GM21576 (cell line): ENCODE data around the gene FAAH.

Experiments used
- ATAC-seq: cut with Tn5 transposase; IDR thresholded peaks from one replicate; pipeline ENCODE4 v1.9.1; 2021; ENCODE audit warnings: mild to moderate bottlenecking, moderate library complexity; ENCODE audit not compliant: unreplicated experiment

Gene FAAH

DNA sequence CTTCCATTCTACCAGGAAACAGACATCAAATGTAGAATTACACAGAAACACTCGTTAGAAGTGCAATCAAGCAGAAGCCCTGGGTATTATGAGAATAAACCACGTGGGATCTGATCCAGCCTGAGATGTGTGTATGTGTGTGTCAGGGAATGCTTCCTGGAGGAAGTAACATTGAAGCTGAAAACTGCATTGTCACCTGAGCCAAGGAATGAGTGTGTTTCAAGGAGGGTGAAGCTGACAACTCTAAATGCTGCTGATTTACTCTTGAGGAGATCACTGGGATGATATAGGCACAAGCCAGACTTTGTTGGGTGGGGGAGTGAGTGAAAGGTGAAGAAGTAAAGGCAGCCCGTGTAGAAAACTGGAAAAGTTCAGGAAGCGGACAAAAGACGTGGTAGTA, 27.6 kb downstream of the FAAH start:
- no peak for ATAC-seq

DNA sequence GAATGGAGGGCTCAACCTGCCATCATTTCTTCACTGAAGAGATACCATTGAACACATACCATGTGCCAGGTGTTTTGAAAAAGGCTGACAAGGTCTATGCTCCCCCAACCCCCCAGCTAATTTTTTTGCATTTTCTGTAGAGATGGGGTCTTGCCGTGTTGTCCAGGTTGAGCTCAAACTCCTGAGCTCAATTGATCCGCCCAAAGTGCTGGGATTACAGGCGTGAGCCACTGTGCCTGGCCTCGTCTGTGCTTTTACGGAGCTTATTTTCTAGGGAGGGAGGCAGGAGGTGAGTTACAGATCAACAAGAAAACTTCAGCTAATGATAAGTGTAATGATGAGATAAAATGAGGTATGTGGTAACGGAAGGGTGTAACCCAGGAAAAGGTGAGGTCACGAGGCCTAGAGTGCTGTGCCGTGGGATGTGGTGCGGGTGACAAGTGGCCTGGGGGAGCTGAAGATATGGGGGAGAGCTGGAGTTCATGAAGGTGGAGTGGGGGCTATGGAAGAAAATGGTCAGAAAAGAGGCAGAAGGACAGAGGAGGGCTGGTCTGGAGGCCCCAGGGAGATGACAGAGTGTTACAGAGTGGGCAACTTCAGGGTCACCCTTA, 28.2 kb downstream of the FAAH start:
- no peak for ATAC-seq

DNA sequence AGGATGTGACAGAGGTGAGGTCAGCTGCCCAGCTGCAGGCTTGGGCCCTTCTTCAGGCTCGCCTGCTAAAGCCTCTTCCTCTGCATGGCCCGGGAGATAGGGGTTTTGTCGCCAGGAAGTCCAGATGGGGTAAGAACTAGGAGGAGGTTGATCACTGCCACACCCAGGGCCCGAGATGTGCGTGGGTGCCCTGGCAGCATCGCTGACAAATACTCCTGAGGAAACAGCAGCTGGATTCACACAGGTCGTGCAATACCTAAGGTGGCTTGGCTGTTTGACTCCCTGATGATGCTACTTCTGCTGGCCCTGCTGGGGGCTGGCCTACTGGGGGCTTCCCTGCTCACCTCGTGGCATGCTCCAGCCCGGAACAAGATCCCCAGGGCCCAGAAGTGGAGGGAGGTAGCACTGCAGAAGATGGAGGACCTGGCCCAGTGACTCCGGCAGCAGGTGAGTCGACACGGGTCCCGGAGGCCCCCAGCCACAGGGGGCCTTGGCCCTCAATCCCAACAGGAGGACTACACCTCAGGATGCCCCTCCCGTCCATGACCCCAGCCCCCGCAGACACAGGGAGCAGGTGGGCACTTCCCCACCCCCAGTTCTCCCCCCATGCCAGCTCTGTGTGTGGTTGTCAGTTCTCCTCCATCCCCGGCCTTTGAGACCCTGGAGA, 29.6 kb downstream of the FAAH start:
- no peak for ATAC-seq

DNA sequence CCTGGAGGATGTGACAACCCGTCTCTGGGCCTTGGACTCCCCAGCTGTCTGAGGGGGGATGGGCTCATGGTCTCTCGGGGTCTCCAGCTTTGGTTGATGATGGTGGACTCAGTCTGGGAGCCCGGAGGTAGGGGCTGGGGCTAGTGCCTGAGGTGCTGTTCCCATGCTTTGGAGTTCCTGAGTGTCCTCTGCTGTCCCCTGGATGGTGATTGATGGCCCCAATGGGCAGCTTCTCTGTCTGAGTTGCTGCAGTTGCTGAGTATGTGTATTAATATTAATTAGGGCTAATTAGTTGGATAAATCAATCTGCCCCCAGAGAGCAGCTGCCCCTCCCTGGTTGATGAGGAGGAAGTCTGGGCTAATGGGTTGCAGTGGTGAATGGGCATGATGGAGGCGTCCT, 30.6 kb downstream of the FAAH start:
- ATAC-seq = no peak

DNA sequence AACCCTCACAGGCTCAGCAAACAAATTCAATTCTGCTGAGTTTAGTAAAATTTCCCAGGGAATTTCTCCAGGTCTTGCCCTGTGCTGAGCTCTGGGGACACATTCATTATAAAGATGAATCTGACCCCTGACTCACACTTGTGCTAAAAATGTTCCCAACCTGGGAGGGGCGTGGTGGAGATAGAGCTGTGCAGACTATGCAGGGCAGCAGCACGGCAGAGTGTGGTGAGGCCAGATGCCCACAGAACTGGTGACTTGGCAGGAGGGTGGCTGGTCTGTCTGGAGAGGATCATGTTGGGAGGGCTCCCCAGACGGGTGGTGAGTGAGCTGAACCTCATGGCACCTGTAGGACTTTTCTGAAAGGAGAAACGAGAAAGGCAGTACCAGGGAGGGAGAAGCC, 31.6 kb downstream of the FAAH start:
- no peak for ATAC-seq

DNA sequence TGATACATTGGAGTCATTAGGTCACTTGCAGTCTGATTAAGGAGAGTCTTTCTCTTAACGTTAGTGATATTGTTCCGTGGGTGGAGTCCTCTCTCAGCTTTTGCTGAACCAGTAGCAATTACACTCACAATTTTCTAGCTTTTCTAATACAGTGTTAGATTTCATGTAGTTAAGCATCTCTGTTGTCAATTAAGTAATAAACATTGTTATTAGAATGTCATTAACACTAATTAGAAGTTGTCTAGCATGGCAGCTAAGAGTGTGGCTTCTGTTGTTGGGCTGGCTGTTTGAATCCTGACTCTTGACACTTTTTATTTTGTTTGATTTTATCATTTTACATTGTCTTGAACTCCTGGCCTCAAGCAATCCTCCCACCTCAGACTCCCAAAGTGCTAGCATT, 33.4 kb downstream of the FAAH start:
- no peak for ATAC-seq

DNA sequence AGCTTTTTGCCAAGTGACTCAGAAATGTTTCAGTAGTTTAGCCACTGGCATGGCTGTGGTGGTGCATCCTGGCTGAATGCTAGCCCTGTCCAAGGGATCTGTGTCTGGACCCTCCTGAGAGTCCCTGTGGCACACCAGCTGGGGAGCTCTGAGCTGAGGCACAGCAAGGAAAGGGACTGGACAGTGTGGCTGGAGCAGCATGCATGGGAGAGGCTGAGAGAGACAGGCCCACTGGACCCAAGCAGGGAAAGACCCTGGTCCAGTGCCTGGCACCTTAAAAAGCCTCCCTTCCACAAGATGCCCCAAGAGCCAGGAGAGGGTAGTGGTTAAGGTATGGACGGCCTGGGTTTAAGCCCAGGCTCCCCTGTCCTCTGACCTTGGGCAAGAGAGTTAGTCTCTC, 35.3 kb downstream of the FAAH start:
- ATAC-seq = no peak

DNA sequence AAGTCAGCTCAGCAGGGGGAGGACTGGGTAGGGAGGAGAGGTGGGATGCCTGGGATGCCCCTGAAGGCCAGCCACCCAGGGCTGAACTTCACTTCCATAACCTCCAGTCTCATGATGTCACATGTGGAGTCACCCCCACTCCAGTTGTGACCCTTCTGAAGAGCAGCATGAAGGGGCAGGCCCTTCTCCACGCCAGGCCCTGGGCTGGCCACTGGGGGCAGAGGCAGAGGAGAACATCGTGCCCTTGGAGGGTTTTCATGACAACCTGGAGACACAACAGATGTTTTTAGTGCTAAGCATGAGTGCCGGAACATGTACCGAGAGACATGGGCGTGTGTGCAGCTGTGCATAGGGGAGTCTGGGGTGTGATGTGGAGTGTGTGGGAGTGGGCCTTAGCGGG, 37.6 kb downstream of the FAAH start:
- no peak for ATAC-seq

DNA sequence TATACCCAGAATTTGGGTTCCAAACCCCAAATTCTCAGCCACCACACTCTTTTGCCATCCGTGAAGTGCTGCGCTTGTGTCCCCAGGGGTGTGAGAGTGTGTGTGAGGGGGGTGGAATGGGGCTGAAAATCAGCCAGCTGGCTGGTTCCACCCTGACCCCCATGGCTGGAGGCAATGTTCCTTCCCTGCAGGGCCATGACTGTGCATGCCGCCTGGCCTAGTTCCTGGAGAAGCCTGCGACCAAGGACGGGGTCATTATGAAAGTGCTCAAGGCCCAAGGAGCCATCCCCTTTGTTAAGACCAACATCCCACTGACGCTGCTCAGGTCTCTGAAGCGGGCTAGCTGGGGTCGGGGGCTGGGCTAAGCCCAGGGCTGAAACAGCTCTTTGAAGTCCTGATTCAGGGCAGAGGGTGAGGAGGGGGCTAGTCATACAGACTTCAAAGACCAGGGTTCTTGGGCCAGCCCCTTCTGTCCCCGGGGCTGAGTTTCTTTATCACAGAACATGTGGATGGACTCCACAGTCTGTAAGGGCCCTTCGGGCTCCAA, 38.7 kb downstream of the FAAH start:
- no peak for ATAC-seq

DNA sequence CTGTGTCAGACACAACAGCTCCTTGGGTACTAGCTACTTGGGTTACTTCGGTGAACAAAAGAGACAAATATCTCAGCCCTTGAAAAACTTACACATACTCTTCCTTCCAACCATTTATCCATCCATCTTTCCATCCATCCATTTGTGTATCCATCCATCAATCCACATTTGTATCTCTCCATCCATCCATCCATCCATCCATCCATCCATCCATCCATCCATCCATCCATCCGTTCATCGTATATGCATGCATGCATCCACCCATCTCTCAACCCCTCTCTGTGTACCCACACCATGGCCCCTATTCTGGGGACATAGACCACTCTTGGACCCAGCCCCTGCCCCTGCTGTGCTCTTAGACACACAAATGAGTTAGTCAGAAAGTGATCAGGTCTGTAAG, 40.2 kb downstream of the FAAH start:
- ATAC-seq = no peak

DNA sequence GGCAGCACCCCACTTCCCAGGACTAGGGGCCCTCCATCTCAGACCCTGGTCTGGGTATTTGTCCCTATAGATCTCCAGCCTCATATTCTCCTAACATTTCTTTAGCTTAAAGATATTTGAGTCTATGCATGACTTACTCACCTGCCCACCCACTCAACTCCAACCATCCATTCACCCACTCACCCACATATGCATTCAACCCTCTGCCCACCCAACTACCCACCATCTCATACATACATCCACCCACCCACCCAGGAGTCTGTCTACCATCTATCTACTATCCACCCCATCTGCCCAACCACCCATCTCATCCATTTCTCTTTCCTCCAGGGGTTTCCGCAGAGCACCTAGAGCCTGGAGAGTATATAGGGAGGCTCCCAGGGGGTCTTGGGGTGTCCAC, 42.7 kb downstream of the FAAH start:
- ATAC-seq = no peak

DNA sequence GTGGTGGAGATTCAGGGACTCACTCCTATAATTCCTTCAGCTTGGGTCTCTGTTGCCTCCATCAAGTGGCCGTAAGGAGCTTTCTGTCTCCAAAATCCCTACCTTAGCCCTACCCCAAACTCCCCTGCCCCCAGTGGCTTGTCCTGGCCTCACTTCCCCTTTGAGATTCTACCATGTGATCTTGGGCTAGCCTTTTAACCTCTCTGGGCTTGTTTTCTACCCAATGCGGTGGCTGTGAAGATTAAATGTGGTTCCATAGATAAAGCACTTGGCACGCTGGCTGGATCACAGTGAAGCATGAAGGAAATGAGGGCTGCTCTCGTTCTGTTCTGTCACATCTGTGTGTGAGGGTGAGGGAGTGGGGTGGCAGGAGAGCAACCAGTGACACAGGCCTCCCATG, 43.6 kb downstream of the FAAH start:
- no peak for ATAC-seq

DNA sequence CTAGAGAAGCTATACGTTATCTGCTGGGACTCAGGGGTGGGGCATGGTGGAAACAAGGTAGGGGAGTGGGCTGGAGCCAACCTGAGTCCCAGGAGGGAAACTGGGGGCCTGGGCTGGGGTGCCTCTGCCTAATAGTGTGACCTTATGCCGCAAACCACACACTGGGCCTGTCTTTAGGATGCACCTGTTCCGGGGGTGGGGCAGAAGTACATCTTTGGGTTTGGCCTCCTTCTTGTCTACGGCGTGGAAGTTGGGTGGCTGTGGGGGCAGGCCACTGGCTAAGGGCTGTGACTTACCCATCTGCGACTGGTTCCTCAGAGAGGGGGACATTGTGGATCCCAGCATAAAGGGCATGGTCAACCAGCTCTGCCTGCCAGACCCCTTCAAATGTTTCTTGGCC, 44.2 kb downstream of the FAAH start:
- no peak for ATAC-seq

DNA sequence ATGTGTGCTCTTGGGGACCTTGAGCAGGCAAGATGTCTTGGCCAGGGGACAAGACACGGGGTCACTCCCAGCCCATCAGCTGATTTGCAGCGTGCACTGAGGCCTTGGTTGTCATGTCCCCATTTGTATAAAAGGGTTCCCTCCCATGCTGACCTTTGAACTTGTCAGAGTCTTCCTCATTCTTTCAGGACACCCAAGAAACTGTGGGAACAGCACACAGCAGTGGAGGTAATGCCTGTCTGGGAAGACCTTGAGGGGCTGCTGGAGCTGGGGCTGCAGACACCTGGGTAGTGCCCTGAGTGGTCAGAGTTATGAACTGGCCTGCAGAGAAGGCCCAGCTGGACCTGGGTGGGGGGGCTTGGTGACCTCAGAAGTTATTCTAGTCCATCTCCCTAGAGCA, 46.4 kb downstream of the FAAH start:
- no peak for ATAC-seq

DNA sequence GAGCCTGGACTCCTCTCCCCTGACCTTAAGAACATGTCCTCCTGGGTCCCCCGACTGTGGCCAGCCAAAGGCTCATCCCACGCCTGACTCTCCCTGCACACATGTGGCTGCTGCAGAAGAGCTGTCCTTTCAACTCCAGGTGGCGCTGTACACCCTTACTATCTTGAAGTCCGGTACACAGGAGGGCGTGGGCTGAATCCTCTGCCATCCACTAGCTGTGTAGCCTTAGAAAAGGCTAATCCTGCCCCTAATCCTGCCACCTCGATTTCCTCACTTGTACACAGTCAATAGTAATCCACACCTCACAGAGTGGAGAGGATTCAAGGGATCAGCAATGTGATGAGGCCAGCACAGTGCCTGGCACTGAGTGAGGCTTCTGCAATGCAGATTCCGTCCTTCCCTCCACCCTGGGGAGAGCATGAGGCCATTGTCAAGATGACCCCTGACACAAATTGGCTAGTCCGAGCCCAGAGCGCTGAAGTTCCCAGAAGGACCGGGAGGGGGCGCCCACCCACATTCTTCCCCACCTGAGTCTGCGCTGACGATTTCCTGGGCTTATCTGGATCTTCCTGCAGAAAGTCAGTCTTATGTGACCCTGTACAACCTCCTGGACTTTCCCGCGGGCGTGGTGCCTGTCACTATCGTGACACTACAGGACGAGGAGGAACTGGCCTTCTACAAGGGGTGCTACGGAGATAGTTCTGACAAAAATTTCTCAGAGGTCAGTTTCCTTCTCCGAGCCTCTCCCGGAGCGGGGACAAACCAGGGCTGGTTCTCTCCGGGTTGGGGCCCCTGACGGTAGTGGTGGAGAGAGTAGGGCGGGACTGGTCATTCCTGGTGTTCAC, 48.4 kb downstream of the FAAH start:
- peak; percentile 70 for ATAC-seq

DNA sequence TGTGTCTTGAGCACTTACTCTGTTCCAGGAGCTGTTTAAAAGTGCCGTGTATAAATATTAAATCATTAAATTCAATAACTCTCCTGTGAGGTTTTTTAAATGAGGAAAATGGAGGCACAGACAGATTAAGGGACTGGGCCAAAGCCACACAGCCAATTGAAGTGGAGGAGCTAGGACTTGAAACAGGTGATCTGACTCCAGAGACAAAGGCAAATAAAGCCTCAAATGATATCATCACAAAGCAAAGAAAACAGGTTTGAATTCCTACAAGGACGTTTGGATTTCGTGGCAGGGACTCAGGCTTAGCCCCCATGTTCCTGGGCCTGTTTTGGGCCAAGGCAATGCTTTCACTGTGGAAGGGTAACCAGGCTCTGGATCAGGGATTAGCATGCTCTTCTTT, 50.3 kb downstream of the FAAH start:
- no peak for ATAC-seq

DNA sequence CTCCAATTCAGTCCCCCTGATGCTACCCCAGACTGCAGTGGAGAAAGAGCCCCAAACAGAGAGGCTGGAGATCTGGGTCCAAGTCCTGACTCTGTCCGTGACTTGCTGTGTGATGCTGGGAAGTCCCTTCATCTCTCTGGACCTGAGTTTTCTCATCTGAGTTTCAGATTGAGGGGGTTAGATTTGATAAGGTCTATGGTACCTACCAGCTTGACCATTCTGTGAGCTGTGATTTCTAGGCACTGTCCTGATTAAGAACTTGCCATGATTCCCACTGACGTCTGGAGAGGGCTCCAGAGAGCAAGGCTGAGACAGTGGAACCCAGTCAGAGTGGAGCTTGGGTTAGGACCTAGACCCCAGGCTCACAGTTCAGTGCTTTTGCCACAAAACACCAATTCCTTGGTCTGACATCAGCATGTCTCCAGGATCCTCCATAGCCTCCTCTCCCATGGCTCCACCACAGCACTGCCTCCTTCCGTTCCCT, 51.7 kb downstream of the FAAH start:
- ATAC-seq = no peak

DNA sequence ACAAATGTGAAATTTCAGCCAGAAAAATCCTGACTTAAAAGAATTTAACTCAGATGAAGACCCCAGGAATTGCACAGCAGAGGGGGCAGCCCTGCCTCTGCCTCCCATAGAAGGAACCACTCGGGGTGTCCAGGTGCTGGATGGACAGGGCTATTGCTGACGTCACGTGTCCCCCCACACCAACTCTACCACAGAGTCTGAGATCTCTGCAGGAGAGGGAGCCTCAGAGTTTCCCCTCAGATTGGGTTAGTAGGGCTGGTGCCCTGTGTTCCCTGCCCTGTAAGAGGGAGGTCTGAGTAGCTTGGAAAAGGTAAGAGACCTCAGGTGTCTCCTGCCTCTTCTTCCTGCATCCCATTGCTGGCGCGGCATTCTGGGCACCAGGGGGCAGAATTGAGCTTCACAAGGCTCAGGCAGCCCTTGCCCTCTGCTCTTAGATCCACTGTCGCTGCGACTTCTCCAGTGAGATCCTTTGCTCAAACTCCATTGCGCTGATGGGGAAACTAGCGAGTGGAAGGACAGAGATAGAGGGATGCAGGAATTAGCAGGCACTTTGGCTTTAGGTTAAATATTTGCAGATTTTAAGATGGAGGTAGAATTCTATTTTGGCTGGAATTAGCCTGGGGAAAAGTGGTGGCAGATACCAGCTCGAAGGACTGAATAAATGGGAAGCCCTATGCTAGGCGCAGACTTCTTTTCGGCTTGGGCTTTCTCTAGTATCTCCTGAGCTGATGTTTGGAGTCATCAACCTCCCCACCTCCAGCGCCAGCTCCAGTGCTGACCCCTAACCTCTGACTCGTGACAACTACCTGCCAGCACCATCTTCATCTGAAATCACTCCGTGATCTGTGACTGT, 52.8 kb downstream of the FAAH start:
- ATAC-seq = no peak

DNA sequence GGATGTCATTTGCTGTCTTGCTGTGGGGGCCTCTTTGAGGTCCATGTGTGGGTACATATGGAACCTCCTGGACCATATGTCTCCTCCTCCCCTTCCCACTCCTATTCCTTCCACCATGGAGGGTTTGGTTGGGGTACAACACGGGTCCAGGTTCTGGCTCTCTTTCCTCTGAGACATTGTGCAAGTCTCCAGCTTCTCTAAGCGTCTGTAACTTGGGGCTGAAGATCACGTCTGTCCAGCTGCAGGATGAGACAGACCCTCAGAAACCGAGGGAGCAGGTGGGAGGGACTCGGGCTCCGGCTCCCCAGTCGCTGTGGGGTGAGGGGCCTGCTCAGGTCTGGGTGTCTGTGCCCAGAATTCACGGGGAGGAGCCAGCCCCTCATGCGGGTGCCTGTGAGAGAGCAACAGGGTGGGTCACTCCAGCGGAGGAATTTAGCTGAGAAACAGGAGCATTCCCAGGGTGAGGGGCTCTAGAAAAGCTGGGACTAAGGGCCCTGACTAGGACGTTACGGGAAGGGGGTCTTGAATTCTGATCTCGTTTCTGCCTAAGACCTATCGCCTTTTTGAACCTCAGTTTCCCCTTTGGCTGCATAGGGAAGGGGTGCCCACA, 53.5 kb downstream of the FAAH start:
- no peak for ATAC-seq

DNA sequence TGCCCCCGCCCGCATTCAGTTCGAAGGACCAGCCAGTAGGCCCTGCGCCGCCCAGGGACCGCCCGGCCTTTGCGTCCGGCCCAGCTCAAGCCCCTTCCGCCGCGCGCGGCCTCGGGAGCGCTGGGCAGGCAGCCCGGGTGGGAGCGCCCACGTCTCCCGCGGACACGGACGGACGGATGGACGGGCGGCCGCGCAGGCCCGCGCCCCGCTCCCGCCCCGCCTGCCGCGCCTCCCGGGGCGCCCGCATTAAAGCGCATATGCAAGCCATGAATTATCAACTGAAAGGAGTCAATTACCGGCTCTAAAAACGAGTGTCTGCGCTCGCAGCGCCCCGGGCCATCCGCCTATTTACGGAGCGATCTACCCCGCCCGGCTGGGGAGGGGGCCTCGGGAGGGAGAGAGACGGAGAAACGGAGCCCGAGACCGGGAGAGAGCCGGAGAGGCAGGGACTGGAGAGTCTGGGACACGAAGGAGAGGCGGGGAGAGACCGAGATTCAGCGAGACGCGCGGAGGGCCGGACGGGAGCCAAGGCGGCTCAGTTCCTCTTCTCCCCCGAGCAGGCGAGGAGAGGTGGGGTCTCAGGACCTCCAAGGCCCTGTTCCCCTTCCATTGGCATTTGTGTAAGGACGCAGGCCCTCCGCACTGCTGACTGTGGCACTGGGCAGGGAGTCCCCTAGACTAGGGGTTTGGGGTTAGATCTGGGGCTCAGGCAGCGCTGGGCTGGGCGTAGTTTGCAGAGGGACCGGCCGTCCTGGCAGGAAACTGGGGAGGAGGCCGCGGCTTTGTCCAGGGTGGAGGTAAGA, 54.2 kb downstream of the FAAH start:
- no peak for ATAC-seq
